Rectal smooth muscle tissue (tissue), 1 donor: ENCODE measurements around the gene GYS2.
"Not testable (repeated sequence)": the region's sequence is repeated elsewhere in the genome, so short reads cannot be mapped to it uniquely, and the experiment has no call there.

Experiments used
- H3K27ac ChIP-seq: one replicate; pipeline ENCODE4 v1.7.0; 2013; ENCODE audit warnings: low read depth, low read length, inconsistent platforms
- H3K27me3 ChIP-seq: one replicate; pipeline ENCODE4 v1.7.0; 2013; ENCODE audit warnings: low read length; ENCODE audit not compliant: control insufficient read depth, insufficient read depth
- H3K36me3 ChIP-seq: one replicate; pipeline ENCODE4 v1.7.0; 2013; ENCODE audit warnings: low read length; ENCODE audit not compliant: control insufficient read depth, insufficient read depth
- H3K4me1 ChIP-seq: one replicate; pipeline ENCODE4 v1.7.0; 2013; ENCODE audit warnings: low read length; ENCODE audit not compliant: control insufficient read depth, insufficient read depth
- H3K4me3 ChIP-seq: one replicate; pipeline ENCODE4 v1.7.0; 2013; ENCODE audit warnings: low read length
- H3K9ac ChIP-seq: one replicate; pipeline ENCODE4 v1.7.0; 2013; ENCODE audit warnings: low read length

The GYS2 gene

GRCh38 chr12:21604245-21605101, at the start of gene GYS2:
TSS of gene GYS2 (minus strand) at chr12:21604847. CDS start at chr12:21604592, 255 bp downstream.
- H3K9ac ChIP-seq: no peak within 1 kb of the TSS
- no peaks in the 10 kb centered on the region for H3K4me1 ChIP-seq
- H3K4me3 ChIP-seq: no peak within 1 kb of the TSS
- no peaks in the 10 kb centered on the region for H3K27me3 ChIP-seq
- H3K36me3 ChIP-seq: no peaks in the 10 kb centered on the region
- H3K27ac ChIP-seq: no peak within 1 kb of the TSS

GRCh38 chr12:21651821-21652220, 47.2 kb upstream of the GYS2 start:
- peaks cover 6% of the 10 kb centered on the region for H3K4me1 ChIP-seq
- no peak overlapping the region for H3K4me3 ChIP-seq
- peaks cover 6% of the 10 kb centered on the region for H3K36me3 ChIP-seq

GRCh38 chr12:21650997-21651396, 46.4 kb upstream of the GYS2 start:
- H3K36me3 ChIP-seq: peaks cover 8% of the 10 kb centered on the region
- no peaks in the 10 kb centered on the region for H3K4me1 ChIP-seq

More at GRCh38 chr12:21651821-21652220, 47.2 kb upstream of the GYS2 start:
- H3K27ac ChIP-seq: no peak overlapping the region
- no peaks in the 10 kb centered on the region for H3K27me3 ChIP-seq
- no peak overlapping the region for H3K9ac ChIP-seq

GRCh38 chr12:21649034-21649433, 44.4 kb upstream of the GYS2 start:
- no peaks in the 10 kb centered on the region for H3K4me1 ChIP-seq
- no peak overlapping the region for H3K4me3 ChIP-seq
- H3K9ac ChIP-seq: no peak overlapping the region
- peaks cover 10% of the 10 kb centered on the region for H3K36me3 ChIP-seq
- no peaks in the 10 kb centered on the region for H3K27me3 ChIP-seq
- no peak overlapping the region for H3K27ac ChIP-seq

More at GRCh38 chr12:21650997-21651396, 46.4 kb upstream of the GYS2 start:
- no peak overlapping the region for H3K4me3 ChIP-seq
- H3K9ac ChIP-seq: no peak overlapping the region
- no peaks in the 10 kb centered on the region for H3K27me3 ChIP-seq
- H3K27ac ChIP-seq: no peak overlapping the region

- H3K4me1 ChIP-seq: no peaks in the 10 kb centered on the region
- no peak overlapping the region for H3K9ac ChIP-seq
- no peaks in the 10 kb centered on the region for H3K27me3 ChIP-seq
- no peak overlapping the region for H3K4me3 ChIP-seq
- H3K36me3 ChIP-seq: peaks cover 7% of the 10 kb centered on the region
- no peak overlapping the region for H3K27ac ChIP-seq
Observed at GRCh38 chr12:21648378-21648777, 43.7 kb upstream of the GYS2 start.

- H3K27ac ChIP-seq: no peak overlapping the region
- H3K9ac ChIP-seq: no peak overlapping the region
- peaks cover 7% of the 10 kb centered on the region for H3K36me3 ChIP-seq
- no peak overlapping the region for H3K4me3 ChIP-seq
- no peaks in the 10 kb centered on the region for H3K27me3 ChIP-seq
- H3K4me1 ChIP-seq: no peaks in the 10 kb centered on the region
Observed at GRCh38 chr12:21647179-21647578, 42.5 kb upstream of the GYS2 start.

GRCh38 chr12:21645041-21645500, 40.4 kb upstream of the GYS2 start:
- H3K27me3 ChIP-seq, H3K4me1 ChIP-seq, H3K9ac ChIP-seq, H3K27ac ChIP-seq, H3K4me3 ChIP-seq: not testable (repeated sequence)
- peaks cover 13% of the 10 kb centered on the region for H3K36me3 ChIP-seq

GRCh38 chr12:21644516-21644915, 39.9 kb upstream of the GYS2 start:
- H3K9ac ChIP-seq: no peak overlapping the region
- no peak overlapping the region for H3K27ac ChIP-seq
- peaks cover 13% of the 10 kb centered on the region for H3K36me3 ChIP-seq
- no peak overlapping the region for H3K4me3 ChIP-seq
- H3K27me3 ChIP-seq: no peaks in the 10 kb centered on the region
- no peaks in the 10 kb centered on the region for H3K4me1 ChIP-seq

- no peaks in the 10 kb centered on the region for H3K27me3 ChIP-seq
- H3K4me3 ChIP-seq: no peak overlapping the region
- no peak overlapping the region for H3K9ac ChIP-seq
- H3K4me1 ChIP-seq: no peaks in the 10 kb centered on the region
- H3K27ac ChIP-seq: no peak overlapping the region
- H3K36me3 ChIP-seq: peaks cover 13% of the 10 kb centered on the region
Observed at GRCh38 chr12:21643758-21644157, 39.1 kb upstream of the GYS2 start.

- Histone ChIP-seq H3K9ac (no peak overlapping the region), H3K27me3 (no peaks in the 10 kb centered on the region), H3K4me1 (no peaks in the 10 kb centered on the region), H3K36me3 (peaks cover 13% of the 10 kb centered on the region), H3K4me3 (no peak overlapping the region), H3K27ac (no peak overlapping the region)
Observed at GRCh38 chr12:21642707-21643389, 38.2 kb upstream of the GYS2 start.

- Histone ChIP-seq H3K4me3 (no peak overlapping the region), H3K4me1 (no peaks in the 10 kb centered on the region), H3K9ac (no peak overlapping the region), H3K27me3 (no peaks in the 10 kb centered on the region), H3K27ac (no peak overlapping the region), H3K36me3 (peaks cover 17% of the 10 kb centered on the region)
Observed at GRCh38 chr12:21638054-21638891, 33.6 kb upstream of the GYS2 start.

GRCh38 chr12:21634245-21634644, 29.6 kb upstream of the GYS2 start:
- Histone ChIP-seq H3K27ac (no peak overlapping the region), H3K36me3 (peaks cover 7% of the 10 kb centered on the region), H3K27me3 (no peaks in the 10 kb centered on the region), H3K9ac (no peak overlapping the region), H3K4me1 (no peaks in the 10 kb centered on the region), H3K4me3 (no peak overlapping the region)
